ENCODE results near the gene MOB3A.
"Not testable (repeated sequence)": the region's sequence is repeated elsewhere in the genome, so short reads cannot be mapped to it uniquely, and the experiment has no call there.

Gene MOB3A

GRCh38 chr19:2089727-2090053 lies 6.4 kb downstream of the MOB3A start:
- Histone ChIP-seq H3K18ac (ENCODE audit: low read depth in 1 of 2, low read length in 2 of 2) (peak overlapping the region; percentile 72 to 89), H3K27me3 (ENCODE audit: control insufficient read depth in 1 of 2, insufficient read depth in 1 of 2, low read length in 2 of 2) (no peaks in the 10 kb centered on the region), H3K4ac (ENCODE audit: low read depth in 1 of 2, low read length in 2 of 2) (peak overlapping the region; percentile 13 to 83), H3K36me3 (ENCODE audit: control insufficient read depth in 1 of 2, insufficient read depth in 2 of 2, low read depth in 1 of 2, low read length in 2 of 2) (peaks cover 15 to 17% of the 10 kb centered on the region in 2 experiments), H3K9me3 (ENCODE audit: control insufficient read depth, low read length) (no peaks in the 10 kb centered on the region), H4K8ac (ENCODE audit: low read length) (peak overlapping the region; percentile 89), H2BK5ac (ENCODE audit: low read depth, low read length, poor library complexity, severe bottlenecking) (no peak overlapping the region), H3K9ac (ENCODE audit: low read length) (peak overlapping the region; percentile 49), H4K91ac (ENCODE audit: low read length) (peak overlapping the region; percentile 95), H2AFZ (ENCODE audit: low read depth, low read length) (no peak overlapping the region), H2AK5ac (ENCODE audit: low read length, severe bottlenecking) (peak overlapping the region; percentile 87), H3K23ac (ENCODE audit: low read length in 2 of 2) (no peak overlapping the region), H3K79me1 (replicated peaks; ENCODE audit: low read length, poor library complexity, severe bottlenecking) (peaks cover 12% of the 10 kb centered on the region), H2BK12ac (ENCODE audit: low read length in 2 of 2) (peak overlapping the region; percentile 4 to 76), H2BK15ac (ENCODE audit: low read depth, poor library complexity, severe bottlenecking) (no peak overlapping the region), H2BK120ac (ENCODE audit: low read depth, low read length) (peak overlapping the region; percentile 9), H3K27ac (ENCODE audit: low read length, poor library complexity, severe bottlenecking) (peak overlapping the region; percentile 66), H3K4me1 (ENCODE audit: control insufficient read depth, insufficient read depth, low read depth, low read length) (peaks cover 50% of the 10 kb centered on the region), H3K4me2 (ENCODE audit: low read length, poor library complexity, severe bottlenecking) (peak overlapping the region; percentile 28), H3K4me3 (ENCODE audit: insufficient read depth in 1 of 2, low read depth in 1 of 2, low read length in 2 of 2) (peak overlapping the region in 1 of 2 experiments; percentile 56), H3K14ac (ENCODE audit: low read length in 2 of 2) (no peak overlapping the region)
- 57% methylated on average over 2 of the region's 2 CpGs for WGBS
- no peak for DNase-seq

DNA sequence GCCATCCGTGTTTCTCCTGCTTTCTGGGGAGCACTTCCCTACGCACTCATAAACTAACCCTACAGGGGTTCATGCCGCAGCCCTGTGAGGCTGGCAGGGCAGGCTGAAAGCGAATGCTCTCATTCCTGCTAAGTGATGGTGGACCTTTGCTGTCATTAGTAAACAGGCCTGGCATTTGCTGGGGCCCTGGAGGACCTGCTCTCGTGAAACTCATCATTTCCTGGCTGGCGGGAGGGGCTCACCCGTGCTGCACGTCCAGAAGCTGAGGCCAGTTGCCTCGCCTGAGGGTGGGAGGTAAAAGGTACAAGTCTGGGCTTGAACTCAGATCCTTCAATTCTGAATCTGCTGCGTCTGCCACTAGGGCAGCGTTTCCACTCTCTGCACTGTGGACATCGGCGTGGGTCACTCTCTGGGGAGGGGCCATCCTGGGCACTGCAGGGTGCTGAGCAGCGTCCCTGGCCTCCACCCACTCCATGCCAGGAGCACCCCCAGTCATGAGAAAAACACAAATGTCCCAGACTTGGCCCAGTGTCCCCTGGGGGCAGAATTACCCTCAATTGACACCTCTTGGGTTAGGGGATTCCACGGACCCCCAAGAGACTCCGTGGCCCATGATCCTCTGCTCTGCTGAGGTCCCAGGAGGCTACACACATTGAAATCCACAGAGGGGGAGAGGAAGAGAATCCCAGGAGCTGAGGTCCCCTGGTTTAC lies 7.0 kb downstream of the MOB3A start:
- Histone ChIP-seq H2BK5ac (ENCODE audit: low read depth, low read length, poor library complexity, severe bottlenecking) (peak overlapping the region; percentile 76), H2BK15ac (ENCODE audit: low read depth, poor library complexity, severe bottlenecking) (no peak overlapping the region), H3K4me1 (ENCODE audit: control insufficient read depth, insufficient read depth, low read depth, low read length) (peaks cover 45% of the 10 kb centered on the region), H3K9me3 (ENCODE audit: control insufficient read depth, low read length) (no peaks in the 10 kb centered on the region), H3K4me2 (ENCODE audit: low read length, poor library complexity, severe bottlenecking) (no peak overlapping the region), H3K27ac (ENCODE audit: low read length, poor library complexity, severe bottlenecking) (peak overlapping the region; percentile 66), H3K4ac (ENCODE audit: low read depth in 1 of 2, low read length in 2 of 2) (peak overlapping the region; percentile 13 to 83), H3K27me3 (ENCODE audit: control insufficient read depth in 1 of 2, insufficient read depth in 1 of 2, low read length in 2 of 2) (no peaks in the 10 kb centered on the region), H2AFZ (ENCODE audit: low read depth, low read length) (no peak overlapping the region), H2BK12ac (ENCODE audit: low read length in 2 of 2) (peak overlapping the region; percentile 41 to 76), H3K14ac (ENCODE audit: low read length in 2 of 2) (no peak overlapping the region), H4K8ac (ENCODE audit: low read length) (peak overlapping the region; percentile 89), H2BK120ac (ENCODE audit: low read depth, low read length) (no peak overlapping the region), H3K36me3 (ENCODE audit: control insufficient read depth in 1 of 2, insufficient read depth in 2 of 2, low read depth in 1 of 2, low read length in 2 of 2) (peaks cover 16 to 18% of the 10 kb centered on the region in 2 experiments), H3K18ac (ENCODE audit: low read depth in 1 of 2, low read length in 2 of 2) (peak overlapping the region; percentile 87 to 89), H3K4me3 (ENCODE audit: insufficient read depth in 1 of 2, low read depth in 1 of 2, low read length in 2 of 2) (no peak overlapping the region), H2AK5ac (ENCODE audit: low read length, severe bottlenecking) (peak overlapping the region; percentile 69), H3K23ac (ENCODE audit: low read length in 2 of 2) (peak overlapping the region in 1 of 2 experiments; percentile 63), H3K79me1 (replicated peaks; ENCODE audit: low read length, poor library complexity, severe bottlenecking) (peaks cover 12% of the 10 kb centered on the region), H4K91ac (ENCODE audit: low read length) (peak overlapping the region; percentile 95), H3K9ac (ENCODE audit: low read length) (peak overlapping the region; percentile 49)
- WGBS, result 55% methylated on average over 16 of the region's 16 CpGs
- DNase-seq, result peak; percentile 77

GRCh38 chr19:2087621-2088100 lies 8.5 kb downstream of the MOB3A start:
- H3K4me2 ChIP-seq (ENCODE audit: low read length, poor library complexity, severe bottlenecking), result no peak overlapping the region
- no peaks in the 10 kb centered on the region for H3K9me3 ChIP-seq (ENCODE audit: control insufficient read depth, low read length)
- no peaks in the 10 kb centered on the region for H3K27me3 ChIP-seq (ENCODE audit: control insufficient read depth in 1 of 2, insufficient read depth in 1 of 2, low read length in 2 of 2)
- H3K18ac ChIP-seq (ENCODE audit: low read depth in 1 of 2, low read length in 2 of 2), result no peak overlapping the region
- 96% methylated on average over 14 of the region's 14 CpGs for WGBS
- DNase-seq, result no peak
- no peak overlapping the region for H2BK120ac ChIP-seq (ENCODE audit: low read depth, low read length)
- no peak overlapping the region for H4K8ac ChIP-seq (ENCODE audit: low read length)
- H2AK5ac ChIP-seq (ENCODE audit: low read length, severe bottlenecking), result no peak overlapping the region
- H2BK12ac ChIP-seq (ENCODE audit: low read length in 2 of 2), result no peak overlapping the region
- H2AFZ ChIP-seq (ENCODE audit: low read depth, low read length), result no peak overlapping the region
- H3K27ac ChIP-seq (ENCODE audit: low read length, poor library complexity, severe bottlenecking), result no peak overlapping the region
- H3K79me1 ChIP-seq (replicated peaks; ENCODE audit: low read length, poor library complexity, severe bottlenecking), result peaks cover 19% of the 10 kb centered on the region
- H3K4ac ChIP-seq (ENCODE audit: low read depth in 1 of 2, low read length in 2 of 2), result no peak overlapping the region
- no peak overlapping the region for H4K91ac ChIP-seq (ENCODE audit: low read length)
- H3K4me1 ChIP-seq (ENCODE audit: control insufficient read depth, insufficient read depth, low read depth, low read length), result peaks cover 47% of the 10 kb centered on the region
- no peak overlapping the region for H3K9ac ChIP-seq (ENCODE audit: low read length)
- H3K23ac ChIP-seq (ENCODE audit: low read length in 2 of 2), result no peak overlapping the region
- H2BK15ac ChIP-seq (ENCODE audit: low read depth, poor library complexity, severe bottlenecking), result no peak overlapping the region
- no peak overlapping the region for H3K14ac ChIP-seq (ENCODE audit: low read length in 2 of 2)
- no peak overlapping the region for H3K4me3 ChIP-seq (ENCODE audit: insufficient read depth in 1 of 2, low read depth in 1 of 2, low read length in 2 of 2)
- peaks cover 20 to 31% of the 10 kb centered on the region in 2 experiments for H3K36me3 ChIP-seq (ENCODE audit: control insufficient read depth in 1 of 2, insufficient read depth in 2 of 2, low read depth in 1 of 2, low read length in 2 of 2)
- no peak overlapping the region for H2BK5ac ChIP-seq (ENCODE audit: low read depth, low read length, poor library complexity, severe bottlenecking)

- H3K36me3 ChIP-seq (ENCODE audit: control insufficient read depth in 1 of 2, insufficient read depth in 2 of 2, low read depth in 1 of 2, low read length in 2 of 2), result peaks cover 26 to 32% of the 10 kb centered on the region in 2 experiments
- H3K27ac ChIP-seq (ENCODE audit: low read length, poor library complexity, severe bottlenecking), result peak overlapping the region; percentile 33
- peak; percentile 45 for DNase-seq
- H4K8ac ChIP-seq (ENCODE audit: low read length), result peak overlapping the region; percentile 60
- peaks cover 48% of the 10 kb centered on the region for H3K4me1 ChIP-seq (ENCODE audit: control insufficient read depth, insufficient read depth, low read depth, low read length)
- peak overlapping the region in 1 of 2 experiments; percentile 62 for H3K14ac ChIP-seq (ENCODE audit: low read length in 2 of 2)
- H2BK15ac ChIP-seq (ENCODE audit: low read depth, poor library complexity, severe bottlenecking); H2BK120ac ChIP-seq (ENCODE audit: low read depth, low read length); H3K9ac ChIP-seq (ENCODE audit: low read length); H3K9me3 ChIP-seq (ENCODE audit: control insufficient read depth, low read length); H3K27me3 ChIP-seq (ENCODE audit: control insufficient read depth in 1 of 2, insufficient read depth in 1 of 2, low read length in 2 of 2); H3K4ac ChIP-seq (ENCODE audit: low read depth in 1 of 2, low read length in 2 of 2); H3K23ac ChIP-seq (ENCODE audit: low read length in 2 of 2); H2BK5ac ChIP-seq (ENCODE audit: low read depth, low read length, poor library complexity, severe bottlenecking); H3K4me2 ChIP-seq (ENCODE audit: low read length, poor library complexity, severe bottlenecking); H2AFZ ChIP-seq (ENCODE audit: low read depth, low read length); H3K4me3 ChIP-seq (ENCODE audit: insufficient read depth in 1 of 2, low read depth in 1 of 2, low read length in 2 of 2): not testable (repeated sequence)
- peaks cover 23% of the 10 kb centered on the region for H3K79me1 ChIP-seq (replicated peaks; ENCODE audit: low read length, poor library complexity, severe bottlenecking)
- H4K91ac ChIP-seq (ENCODE audit: low read length), result peak overlapping the region; percentile 47
- H3K18ac ChIP-seq (ENCODE audit: low read depth in 1 of 2, low read length in 2 of 2), result peak overlapping the region in 1 of 2 experiments; percentile 49
- H2AK5ac ChIP-seq (ENCODE audit: low read length, severe bottlenecking), result peak overlapping the region; percentile 61
- 81% methylated on average over 12 of the region's 13 CpGs for WGBS
- H2BK12ac ChIP-seq (ENCODE audit: low read length in 2 of 2), result peak overlapping the region in 1 of 2 experiments; percentile 64
Measured at GRCh38 chr19:2086695-2087620, 9.2 kb downstream of the MOB3A start.

Data from mesenchymal stem cell (in vitro differentiated cells and primary cell).